ENCODE results near the gene DAAM1.

Gene DAAM1

DNA sequence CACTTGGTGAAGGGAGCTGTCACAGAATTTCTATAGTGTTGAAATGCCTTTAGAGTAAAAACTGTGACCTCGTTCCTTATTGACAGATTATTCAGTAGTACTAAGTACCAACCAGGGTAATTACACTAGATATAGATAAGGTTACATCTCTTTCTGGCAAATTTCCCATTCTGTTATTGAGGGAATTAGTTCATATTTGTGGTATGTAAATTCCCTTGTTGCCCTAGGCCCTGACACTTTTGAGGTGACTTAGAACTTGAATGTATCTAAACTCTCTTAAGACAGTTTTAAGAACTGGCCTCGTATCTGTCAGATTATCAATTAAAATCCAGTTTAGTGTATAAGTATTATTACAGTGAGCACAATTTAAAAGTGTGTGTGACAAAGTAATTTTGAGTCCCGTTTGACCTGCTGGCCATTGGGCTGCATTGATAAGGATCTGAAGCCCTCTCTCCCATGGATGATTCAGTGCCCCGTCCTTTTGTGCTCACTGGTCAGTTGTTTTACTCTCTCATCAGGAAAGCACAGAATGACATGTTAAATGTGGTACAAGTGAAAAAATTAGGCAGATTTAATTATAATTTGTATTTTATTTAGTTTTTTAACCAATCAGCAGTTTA is 153.5 kb downstream of the DAAM1 start:
- TF ChIP-seq ISL1 (CRISPR knock-in tag; IDR thresholded peaks at IDR 0.05) (0 out of 2 replicates have a peak, but pooled peaks have one; percentile 5), ZC3H10 (CRISPR knock-in tag; IDR thresholded peaks at IDR 0.05) (no peak), GLIS3 (CRISPR knock-in tag; IDR thresholded peaks at IDR 0.05) (no peak)
- ATAC-seq: peak; percentile 42; the same call in 1 of the 3 replicates

DNA sequence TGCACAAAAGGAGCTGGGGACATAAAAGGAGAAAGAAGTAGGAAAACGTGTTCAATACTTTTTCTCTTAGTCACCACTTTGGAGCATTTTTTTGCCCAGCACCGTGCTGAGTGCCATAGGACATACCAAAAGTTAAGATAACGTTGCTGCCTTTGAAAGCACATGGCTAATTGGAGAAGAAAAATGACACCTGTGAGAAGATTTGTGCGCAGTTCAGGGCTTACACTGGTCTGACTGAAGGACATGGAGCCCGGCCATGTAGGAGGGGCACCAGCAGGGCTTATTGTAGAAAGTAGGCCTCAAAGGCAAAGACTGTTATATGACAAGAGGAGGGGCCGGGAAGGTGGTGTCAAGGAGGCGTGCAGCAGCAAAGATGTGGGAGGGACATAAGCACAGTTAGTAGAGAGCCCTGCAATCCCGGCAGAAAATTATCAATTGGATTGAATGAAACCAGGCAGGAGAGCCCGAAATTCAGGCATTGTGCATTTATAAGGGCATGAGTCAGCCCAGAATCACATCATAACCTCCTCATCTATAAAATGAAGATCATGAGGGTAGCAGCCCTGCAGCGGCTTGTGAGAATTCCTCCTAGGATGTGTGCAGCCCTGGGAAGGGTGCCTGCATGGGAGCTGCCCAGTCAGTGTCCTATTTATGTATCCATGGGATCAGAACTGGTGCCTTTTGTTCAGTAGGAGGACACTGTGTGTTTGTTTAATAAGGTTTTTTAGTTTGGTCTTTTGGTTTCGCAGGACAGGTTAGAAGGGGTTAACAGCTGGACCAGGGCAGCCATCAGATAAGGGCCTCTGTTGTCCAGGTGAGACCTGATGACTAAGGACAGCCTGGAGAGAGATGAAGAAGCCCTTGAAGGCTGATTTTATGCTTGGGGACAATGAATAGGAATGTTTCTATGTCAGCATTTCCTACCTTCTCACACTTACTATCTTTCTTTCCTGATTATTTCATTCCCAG is 154.3 kb downstream of the DAAM1 start:
- no peak for TF ChIP-seq RARB (CRISPR knock-in tag; IDR thresholded peaks at IDR 0.05)
- TF ChIP-seq CREB5 (CRISPR knock-in tag; IDR thresholded peaks at IDR 0.05; ENCODE audit: low read depth): 0 out of 2 replicates have a peak, but pooled peaks have one; percentile 21
- TF ChIP-seq ZNF70 (CRISPR knock-in tag; IDR thresholded peaks at IDR 0.05): no peak
- TF ChIP-seq CSRNP3 (CRISPR knock-in tag; IDR thresholded peaks at IDR 0.05): no peak
- ATAC-seq: peak; percentile 64

- TF ChIP-seq TOX (CRISPR knock-in tag; IDR thresholded peaks at IDR 0.05; ENCODE audit: borderline replicate concordance) (no peak), PATZ1 (CRISPR knock-in tag; IDR thresholded peaks at IDR 0.05; ENCODE audit: borderline replicate concordance) (no peak), CSDC2 (CRISPR knock-in tag; IDR thresholded peaks at IDR 0.05) (no peak), SNAI2 (CRISPR knock-in tag; IDR thresholded peaks at IDR 0.05) (no peak), ISL1 (CRISPR knock-in tag; IDR thresholded peaks at IDR 0.05) (no peak), TCF4 (CRISPR knock-in tag; IDR thresholded peaks at IDR 0.05; ENCODE audit: borderline replicate concordance) (no peak), GLIS3 (CRISPR knock-in tag; IDR thresholded peaks at IDR 0.05) (no peak), OSR1 (CRISPR knock-in tag; IDR thresholded peaks at IDR 0.05) (no peak), ZFP30 (CRISPR knock-in tag; IDR thresholded peaks at IDR 0.05) (no peak)
- TF ChIP-seq, protein P1, sequence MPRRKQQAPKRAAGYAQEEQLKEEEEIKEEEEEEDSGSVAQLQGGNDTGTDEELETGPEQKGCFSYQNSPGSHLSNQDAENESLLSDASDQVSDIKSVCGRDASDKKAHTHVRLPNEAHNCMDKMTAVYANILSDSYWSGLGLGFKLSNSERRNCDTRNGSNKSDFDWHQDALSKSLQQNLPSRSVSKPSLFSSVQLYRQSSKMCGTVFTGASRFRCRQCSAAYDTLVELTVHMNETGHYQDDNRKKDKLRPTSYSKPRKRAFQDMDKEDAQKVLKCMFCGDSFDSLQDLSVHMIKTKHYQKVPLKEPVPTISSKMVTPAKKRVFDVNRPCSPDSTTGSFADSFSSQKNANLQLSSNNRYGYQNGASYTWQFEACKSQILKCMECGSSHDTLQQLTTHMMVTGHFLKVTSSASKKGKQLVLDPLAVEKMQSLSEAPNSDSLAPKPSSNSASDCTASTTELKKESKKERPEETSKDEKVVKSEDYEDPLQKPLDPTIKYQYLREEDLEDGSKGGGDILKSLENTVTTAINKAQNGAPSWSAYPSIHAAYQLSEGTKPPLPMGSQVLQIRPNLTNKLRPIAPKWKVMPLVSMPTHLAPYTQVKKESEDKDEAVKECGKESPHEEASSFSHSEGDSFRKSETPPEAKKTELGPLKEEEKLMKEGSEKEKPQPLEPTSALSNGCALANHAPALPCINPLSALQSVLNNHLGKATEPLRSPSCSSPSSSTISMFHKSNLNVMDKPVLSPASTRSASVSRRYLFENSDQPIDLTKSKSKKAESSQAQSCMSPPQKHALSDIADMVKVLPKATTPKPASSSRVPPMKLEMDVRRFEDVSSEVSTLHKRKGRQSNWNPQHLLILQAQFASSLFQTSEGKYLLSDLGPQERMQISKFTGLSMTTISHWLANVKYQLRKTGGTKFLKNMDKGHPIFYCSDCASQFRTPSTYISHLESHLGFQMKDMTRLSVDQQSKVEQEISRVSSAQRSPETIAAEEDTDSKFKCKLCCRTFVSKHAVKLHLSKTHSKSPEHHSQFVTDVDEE (CRISPR knock-in tag; IDR thresholded peaks at IDR 0.05): no peak
- no peak for ATAC-seq
These were observed 155.1 kb downstream of the DAAM1 start for GRCh38 chr14:59343585-59343984.

DNA sequence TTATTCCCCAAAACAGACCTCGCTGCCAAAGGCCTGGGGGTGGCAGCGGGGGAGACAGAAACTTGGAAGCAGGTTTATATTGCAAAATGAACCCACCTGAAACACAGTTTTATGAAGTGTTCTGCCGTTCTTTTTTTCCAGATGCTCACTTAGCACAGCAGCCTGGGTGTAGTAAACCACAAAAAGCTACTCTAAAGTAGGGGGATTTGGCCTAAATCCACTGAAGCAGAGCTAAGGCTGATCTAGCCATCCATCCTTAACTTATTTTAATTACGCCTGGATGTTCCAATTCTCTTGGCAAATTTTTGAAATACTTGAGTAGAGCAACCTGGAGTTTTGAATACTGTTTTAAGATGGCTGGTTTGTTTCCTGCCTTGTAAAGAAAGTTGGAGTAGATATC is 155.5 kb downstream of the DAAM1 start:
- TF ChIP-seq BACH2 (CRISPR knock-in tag; IDR thresholded peaks at IDR 0.05; ENCODE audit: borderline replicate concordance) (no peak), ARNTL (CRISPR knock-in tag; IDR thresholded peaks at IDR 0.05; ENCODE audit: borderline replicate concordance, low read depth) (no peak), ZNF565 (CRISPR knock-in tag; conservative IDR thresholded peaks at IDR 0.05; ENCODE audit: low read depth) (no peak), GLIS3 (CRISPR knock-in tag; IDR thresholded peaks at IDR 0.05) (no peak), TOX (CRISPR knock-in tag; IDR thresholded peaks at IDR 0.05; ENCODE audit: borderline replicate concordance) (no peak), TCF4 (CRISPR knock-in tag; IDR thresholded peaks at IDR 0.05; ENCODE audit: borderline replicate concordance) (no peak), ZNF70 (CRISPR knock-in tag; IDR thresholded peaks at IDR 0.05) (no peak), ISL1 (CRISPR knock-in tag; IDR thresholded peaks at IDR 0.05) (no peak), SNAI2 (CRISPR knock-in tag; IDR thresholded peaks at IDR 0.05) (no peak), ZFP30 (CRISPR knock-in tag; IDR thresholded peaks at IDR 0.05) (no peak), ESRRG (CRISPR knock-in tag; IDR thresholded peaks at IDR 0.05) (no peak), OSR1 (CRISPR knock-in tag; IDR thresholded peaks at IDR 0.05) (no peak), ZFP3 (CRISPR knock-in tag; IDR thresholded peaks at IDR 0.05) (no peak), ZNF8 (CRISPR knock-in tag; IDR thresholded peaks at IDR 0.05) (no peak)
- TF ChIP-seq, protein P1 (CRISPR knock-in tag; IDR thresholded peaks at IDR 0.05): no peak
- TF ChIP-seq, protein P2, sequence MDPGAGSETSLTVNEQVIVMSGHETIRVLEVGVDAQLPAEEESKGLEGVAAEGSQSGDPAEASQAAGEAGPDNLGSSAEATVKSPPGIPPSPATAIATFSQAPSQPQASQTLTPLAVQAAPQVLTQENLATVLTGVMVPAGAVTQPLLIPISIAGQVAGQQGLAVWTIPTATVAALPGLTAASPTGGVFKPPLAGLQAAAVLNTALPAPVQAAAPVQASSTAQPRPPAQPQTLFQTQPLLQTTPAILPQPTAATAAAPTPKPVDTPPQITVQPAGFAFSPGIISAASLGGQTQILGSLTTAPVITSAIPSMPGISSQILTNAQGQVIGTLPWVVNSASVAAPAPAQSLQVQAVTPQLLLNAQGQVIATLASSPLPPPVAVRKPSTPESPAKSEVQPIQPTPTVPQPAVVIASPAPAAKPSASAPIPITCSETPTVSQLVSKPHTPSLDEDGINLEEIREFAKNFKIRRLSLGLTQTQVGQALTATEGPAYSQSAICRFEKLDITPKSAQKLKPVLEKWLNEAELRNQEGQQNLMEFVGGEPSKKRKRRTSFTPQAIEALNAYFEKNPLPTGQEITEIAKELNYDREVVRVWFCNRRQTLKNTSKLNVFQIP (CRISPR knock-in tag; IDR thresholded peaks at IDR 0.05; ENCODE audit: borderline replicate concordance, low read depth): no peak
- no peak for ATAC-seq

Data from SK-N-SH treated with all-trans-retinoic acid at 6 μM for 48 hours (cell line).